Lower lobe of right lung (tissue), 2 donors: ENCODE measurements around the gene VDAC2. TPM values are rescaled to one million over a fixed set of nuclear protein-coding genes. Genes with fewer than 3 reads are reported as not detected.

Experiments
- ATAC-seq, 2 donors: fragments of 200-7000 bp; cut with Tn5 transposase; one replicate each; pipeline ENCODE4 v1.9.1; 2020 to 2022; ENCODE audit warnings: mild to moderate bottlenecking in 2 of 2, moderate library complexity in 2 of 2
- DNase-seq: peaks from one replicate; pipeline ENCODE4 v3.0.0-alpha.2; 2020
- H3K27ac ChIP-seq: fragments of 200-600 bp; one replicate; pipeline ENCODE4 v1.8.0; 2022
- H3K27me3 ChIP-seq: fragments of 200-600 bp; one replicate; pipeline ENCODE4 v1.8.0; 2022; ENCODE audit warnings: low read depth
- H3K36me3 ChIP-seq: fragments of 200-600 bp; one replicate; pipeline ENCODE4 v1.8.0; 2022; ENCODE audit warnings: mild to moderate bottlenecking
- H3K4me1 ChIP-seq: fragments of 200-600 bp; one replicate; pipeline ENCODE4 v1.8.0; 2022
- H3K4me3 ChIP-seq: fragments of 200-600 bp; one replicate; pipeline ENCODE4 v1.8.0; 2022; ENCODE audit warnings: mild to moderate bottlenecking
- H3K9me3 ChIP-seq: fragments of 200-600 bp; one replicate; pipeline ENCODE4 v1.8.0; 2022
- intact Hi-C: fragments of 100-400 bp; cut with DNase I; formaldehyde crosslinking; loops from one replicate; pipeline ENCODE4 v1.11.0; 2022
- long read RNA-seq: library from polyadenylated mRNA; unstranded; transcript quantifications from one replicate; pipeline ENCODE4 v2.0.0, GENCODE V29; 2021
- total RNA-seq: library from RNA; stranded (reverse); fragmentation: NEBNext Ultra II Directional; extraction: Animal tissue kit (Norgen Biotek cat#: 25700); gene quantifications from one replicate; pipeline ENCODE4 v1.2.1, GENCODE V29; 2021
- TF ChIP-seq, protein P1 (sequence below): fragments of 200-600 bp; IDR thresholded peaks from one replicate; pipeline ENCODE4 v1.8.0; 2022; ENCODE audit warnings: antibody characterized with exemption, mild to moderate bottlenecking
- donor health status: DM: no; HTN: yes; CAD: no; lungs with severe emphysema.

The VDAC2 gene, protein sequence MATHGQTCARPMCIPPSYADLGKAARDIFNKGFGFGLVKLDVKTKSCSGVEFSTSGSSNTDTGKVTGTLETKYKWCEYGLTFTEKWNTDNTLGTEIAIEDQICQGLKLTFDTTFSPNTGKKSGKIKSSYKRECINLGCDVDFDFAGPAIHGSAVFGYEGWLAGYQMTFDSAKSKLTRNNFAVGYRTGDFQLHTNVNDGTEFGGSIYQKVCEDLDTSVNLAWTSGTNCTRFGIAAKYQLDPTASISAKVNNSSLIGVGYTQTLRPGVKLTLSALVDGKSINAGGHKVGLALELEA
- total RNA-seq: 120 TPM
- long read RNA-seq, transcript VDAC2-203 (10 exons, 1,557 nt): major isoform, 193 of 215 reads
- long read RNA-seq, partial matches to known transcripts: 6 of 215 reads
- long read RNA-seq, other reads (novel, unspliced or antisense): 16 of 215 reads

GRCh38 chr10:75210282-75211006 is at the start of gene VDAC2:
Gene VDAC2, plus strand, starts transcription at chr10:75210796. Its CDS starts 363 bp downstream, at chr10:75211159.
- H3K27ac ChIP-seq: peak within 1 kb of the TSS; percentile 100
- H3K36me3 ChIP-seq: peaks cover 34% of the 10 kb centered on the region
- peak; percentile 94 for DNase-seq
- intact Hi-C loops: no loop called here
- TF ChIP-seq, protein P1, sequence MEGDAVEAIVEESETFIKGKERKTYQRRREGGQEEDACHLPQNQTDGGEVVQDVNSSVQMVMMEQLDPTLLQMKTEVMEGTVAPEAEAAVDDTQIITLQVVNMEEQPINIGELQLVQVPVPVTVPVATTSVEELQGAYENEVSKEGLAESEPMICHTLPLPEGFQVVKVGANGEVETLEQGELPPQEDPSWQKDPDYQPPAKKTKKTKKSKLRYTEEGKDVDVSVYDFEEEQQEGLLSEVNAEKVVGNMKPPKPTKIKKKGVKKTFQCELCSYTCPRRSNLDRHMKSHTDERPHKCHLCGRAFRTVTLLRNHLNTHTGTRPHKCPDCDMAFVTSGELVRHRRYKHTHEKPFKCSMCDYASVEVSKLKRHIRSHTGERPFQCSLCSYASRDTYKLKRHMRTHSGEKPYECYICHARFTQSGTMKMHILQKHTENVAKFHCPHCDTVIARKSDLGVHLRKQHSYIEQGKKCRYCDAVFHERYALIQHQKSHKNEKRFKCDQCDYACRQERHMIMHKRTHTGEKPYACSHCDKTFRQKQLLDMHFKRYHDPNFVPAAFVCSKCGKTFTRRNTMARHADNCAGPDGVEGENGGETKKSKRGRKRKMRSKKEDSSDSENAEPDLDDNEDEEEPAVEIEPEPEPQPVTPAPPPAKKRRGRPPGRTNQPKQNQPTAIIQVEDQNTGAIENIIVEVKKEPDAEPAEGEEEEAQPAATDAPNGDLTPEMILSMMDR: no peak
- peak within 1 kb of the TSS; percentile 99 for H3K4me3 ChIP-seq
- peaks cover 26% of the 10 kb centered on the region for H3K4me1 ChIP-seq
- H3K27me3 ChIP-seq: no peaks in the 10 kb centered on the region
- ATAC-seq: peak; percentile 99
- no peaks in the 10 kb centered on the region for H3K9me3 ChIP-seq

DNA sequence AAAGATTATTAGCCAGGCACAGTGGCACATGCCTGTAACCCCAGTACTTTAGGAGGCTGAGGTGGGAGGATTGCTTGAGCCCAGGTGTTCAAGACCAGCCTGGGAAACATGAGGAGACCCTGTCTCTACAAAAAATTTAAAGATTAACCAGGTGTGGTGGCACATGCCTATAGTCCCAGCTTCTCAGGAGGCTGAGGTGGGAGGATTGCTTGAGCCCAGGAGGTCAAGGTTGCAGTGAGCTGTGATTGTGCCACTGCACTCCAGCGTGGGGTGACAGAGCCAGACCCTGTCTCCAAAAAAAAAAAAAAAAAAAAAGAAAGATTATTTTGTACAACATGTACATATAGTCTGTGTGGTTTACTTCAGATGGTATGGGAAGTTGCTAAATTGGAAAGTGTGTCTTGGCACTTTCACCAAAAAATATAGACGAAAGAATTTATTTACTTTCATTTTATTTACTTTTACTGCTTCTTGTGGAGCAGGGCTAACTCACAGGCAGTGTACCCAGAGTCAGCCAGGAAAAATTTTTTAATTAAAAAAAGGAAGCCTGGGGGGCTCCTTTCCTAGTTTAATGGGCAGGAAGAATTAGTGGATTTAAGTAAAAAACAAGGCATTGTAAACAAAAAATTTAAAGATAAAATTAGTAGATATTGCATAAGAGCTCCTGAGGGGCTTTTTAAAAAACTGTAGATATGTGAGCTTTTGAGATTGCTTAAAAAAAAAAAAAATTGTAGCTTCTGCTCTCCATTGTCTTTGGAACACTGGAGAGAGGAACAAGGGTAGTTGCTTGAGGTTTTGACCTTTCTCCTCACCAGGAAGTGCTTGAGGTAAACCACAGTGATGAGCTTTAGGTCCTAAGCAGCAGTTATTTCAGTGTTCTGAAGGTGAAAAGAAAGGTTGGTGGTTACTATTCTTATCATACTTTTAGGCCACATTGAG is 44.6 kb upstream of the VDAC2 start:
- TF ChIP-seq, protein P1: no peak
- ATAC-seq (peak; percentile 54 to 66), DNase-seq (no peak)
- Histone ChIP-seq H3K4me3 (no peak overlapping the region), H3K36me3 (peaks cover 41% of the 10 kb centered on the region), H3K27me3 (no peaks in the 10 kb centered on the region), H3K27ac (no peak overlapping the region), H3K9me3 (no peaks in the 10 kb centered on the region), H3K4me1 (peaks cover 16% of the 10 kb centered on the region)
- intact Hi-C loops: no loop called here

- ATAC-seq: no peak
- H3K27ac ChIP-seq: no peak overlapping the region
- H3K27me3 ChIP-seq: no peaks in the 10 kb centered on the region
- TF ChIP-seq, protein P1: no peak
- peaks cover 41% of the 10 kb centered on the region for H3K36me3 ChIP-seq
- H3K4me3 ChIP-seq: no peak overlapping the region
- intact Hi-C loops: no loop called here
- no peaks in the 10 kb centered on the region for H3K9me3 ChIP-seq
- H3K4me1 ChIP-seq: peaks cover 16% of the 10 kb centered on the region
- DNase-seq: no peak
Observed at GRCh38 chr10:75166623-75166972, 44.0 kb upstream of the VDAC2 start.

DNA sequence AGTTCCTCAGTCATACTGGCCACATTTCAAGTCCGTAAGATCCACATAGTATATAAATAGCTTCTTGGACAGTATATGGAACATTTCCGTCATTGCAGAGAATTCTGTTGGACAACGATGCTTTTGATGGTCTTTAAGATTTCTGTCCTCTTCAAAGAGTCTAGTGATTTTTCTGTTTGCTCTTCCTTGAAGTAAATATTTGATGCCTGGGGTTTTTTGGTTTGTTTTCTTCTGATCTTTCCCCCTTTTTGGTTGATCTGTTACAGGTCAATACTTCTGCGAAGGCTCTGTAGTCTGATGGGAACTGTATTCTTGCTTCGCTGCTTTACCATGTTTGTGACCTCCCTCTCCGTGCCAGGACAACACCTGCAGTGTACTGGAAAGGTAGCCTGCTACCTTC is 42.3 kb upstream of the VDAC2 start:
- no peak overlapping the region for H3K27ac ChIP-seq
- no peaks in the 10 kb centered on the region for H3K9me3 ChIP-seq
- H3K36me3 ChIP-seq: peaks cover 41% of the 10 kb centered on the region
- DNase-seq (no peak), ATAC-seq (no peak)
- no peaks in the 10 kb centered on the region for H3K27me3 ChIP-seq
- no peak overlapping the region for H3K4me3 ChIP-seq
- intact Hi-C loops: no loop called here
- TF ChIP-seq, protein P1: no peak
- peaks cover 16% of the 10 kb centered on the region for H3K4me1 ChIP-seq

DNA sequence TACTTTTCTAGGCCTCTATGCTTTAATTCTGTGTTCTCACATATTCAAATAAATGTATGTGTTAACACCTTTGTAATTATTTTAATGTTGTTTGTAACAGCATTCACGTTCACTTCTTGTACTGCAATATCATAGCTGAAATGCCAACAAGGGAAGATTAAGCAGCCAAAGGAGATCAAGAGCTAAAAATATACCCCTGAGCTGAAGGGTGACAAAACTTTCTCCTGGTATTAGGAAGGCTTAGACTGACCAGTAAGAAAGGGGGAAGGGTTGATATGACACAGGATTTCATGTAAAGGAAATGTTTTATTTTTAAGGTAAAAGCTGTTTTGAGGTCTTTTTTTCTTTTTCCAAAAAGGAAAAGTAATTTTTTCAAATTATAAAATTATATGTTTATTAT is 40.4 kb upstream of the VDAC2 start:
- no peak for ATAC-seq
- H3K4me3 ChIP-seq: no peak overlapping the region
- intact Hi-C loops: no loop called here

More for the DNA sequence above, 40.4 kb upstream of the VDAC2 start:
- Histone ChIP-seq H3K27ac (no peak overlapping the region), H3K36me3 (peaks cover 35% of the 10 kb centered on the region), H3K27me3 (no peaks in the 10 kb centered on the region), H3K9me3 (no peaks in the 10 kb centered on the region), H3K4me1 (peaks cover 16% of the 10 kb centered on the region)
- no peak for DNase-seq
- TF ChIP-seq, protein P1: no peak
